Activated gamma-delta T cell (primary cell): Measurements from ENCODE around the gene PDE4DIP.
"Not testable (repeated sequence)": the region's sequence is repeated elsewhere in the genome, so short reads cannot be mapped to it uniquely, and the experiment has no call there.

Source experiments
- DNase-seq: peaks from one replicate; lab custom pipeline; 2025; lab: John Stamatoyannopoulos, UW
- total RNA-seq, 2 donors: gene quantifications; one replicate each; lab custom pipeline; 2026; lab: John Stamatoyannopoulos, UW

Gene PDE4DIP
- total RNA-seq: 121 to 163 reads per million in 2 donors

DNA sequence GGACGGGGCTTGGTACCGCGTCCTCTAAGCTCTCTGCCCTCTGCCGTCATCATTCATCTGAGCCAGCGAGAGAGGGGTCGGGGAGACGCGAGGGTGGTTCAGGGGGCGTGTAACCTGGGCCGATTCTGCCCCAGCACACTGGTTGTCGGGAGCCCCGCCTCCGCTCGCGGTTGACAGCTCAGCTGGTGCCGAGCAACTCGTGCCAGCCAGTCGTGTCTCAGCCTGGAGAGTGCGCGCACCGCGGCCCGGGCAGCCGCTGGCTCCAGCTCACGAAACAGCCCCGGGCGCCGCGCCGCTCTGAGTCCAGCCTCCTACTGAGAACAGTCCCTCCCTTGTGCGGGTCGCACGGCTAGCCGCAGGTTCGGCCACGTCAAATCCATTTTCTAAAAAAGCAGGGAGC, at the start of gene PDE4DIP:
Gene PDE4DIP, plus strand, starts transcription at position 209 of the 400 bp plus-strand sequence. CDS start 347 bp downstream, outside the sequence.
- DNase-seq: not testable (repeated sequence)

DNA sequence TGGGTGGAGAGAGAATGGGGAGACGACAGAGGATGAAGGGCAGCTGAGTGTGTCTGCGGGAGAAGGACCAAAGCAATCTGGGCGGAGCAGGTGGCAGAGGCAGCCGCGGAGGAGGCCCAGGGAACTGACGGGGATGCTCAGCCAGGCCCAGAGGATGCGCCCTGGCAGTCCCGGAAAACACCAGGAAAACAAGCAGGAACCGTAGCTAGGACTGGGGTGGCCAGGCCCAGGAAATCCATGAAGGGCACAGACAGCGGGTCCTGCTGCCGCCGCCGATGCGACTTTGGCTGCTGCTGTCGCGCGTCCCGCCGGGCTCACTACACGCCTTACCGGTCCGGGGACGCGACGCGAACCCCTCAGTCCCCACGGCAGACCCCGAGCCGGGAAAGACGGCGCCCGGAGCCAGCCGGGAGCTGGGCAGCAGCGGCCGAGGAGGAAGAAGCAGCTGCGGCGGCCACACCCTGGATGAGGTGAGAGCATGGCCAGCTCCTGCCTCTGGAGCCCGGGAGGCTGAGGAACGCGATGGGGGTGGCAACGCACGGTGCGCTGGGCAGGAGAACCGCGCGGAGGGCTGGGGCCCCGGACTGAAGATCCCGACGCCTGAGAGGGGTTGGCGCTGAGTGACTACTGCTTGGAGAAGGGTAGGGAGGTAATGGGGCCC, 35.8 kb upstream of the PDE4DIP start:
- DNase-seq: not testable (repeated sequence)

GRCh38 chr1:148808929-148809283, 35.3 kb upstream of the PDE4DIP start:
- DNase-seq: not testable (repeated sequence)

- not testable (repeated sequence) for DNase-seq
Observed at GRCh38 chr1:148822180-148822579, 22.0 kb upstream of the PDE4DIP start.

DNA sequence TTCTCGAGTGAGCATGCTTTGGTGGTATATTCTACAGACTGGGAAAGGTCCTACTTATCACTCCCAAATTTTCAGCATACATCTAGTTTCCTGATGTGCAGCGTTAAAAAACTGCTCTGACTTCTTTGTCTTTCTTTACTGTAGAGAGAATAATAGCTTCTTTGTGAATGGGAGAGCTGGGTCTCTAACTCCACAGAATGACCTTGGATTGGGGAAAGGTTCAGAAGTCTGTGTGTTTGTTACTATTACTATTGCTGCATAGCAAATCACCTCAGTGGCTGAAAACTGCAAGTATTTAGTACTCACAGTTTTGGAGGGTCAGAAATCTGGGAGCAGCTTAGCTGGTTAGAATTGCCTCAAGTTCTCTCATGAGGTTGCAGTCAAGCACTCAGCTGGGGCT, 20.4 kb upstream of the PDE4DIP start:
- not testable (repeated sequence) for DNase-seq

GRCh38 chr1:148825029-148825428, 19.2 kb upstream of the PDE4DIP start:
- not testable (repeated sequence) for DNase-seq

GRCh38 chr1:148828531-148828930, 15.7 kb upstream of the PDE4DIP start:
- DNase-seq: not testable (repeated sequence)

GRCh38 chr1:148828962-148829361, 15.3 kb upstream of the PDE4DIP start:
- not testable (repeated sequence) for DNase-seq

- DNase-seq: not testable (repeated sequence)
Observed at GRCh38 chr1:148829365-148829764, 14.9 kb upstream of the PDE4DIP start.

DNA sequence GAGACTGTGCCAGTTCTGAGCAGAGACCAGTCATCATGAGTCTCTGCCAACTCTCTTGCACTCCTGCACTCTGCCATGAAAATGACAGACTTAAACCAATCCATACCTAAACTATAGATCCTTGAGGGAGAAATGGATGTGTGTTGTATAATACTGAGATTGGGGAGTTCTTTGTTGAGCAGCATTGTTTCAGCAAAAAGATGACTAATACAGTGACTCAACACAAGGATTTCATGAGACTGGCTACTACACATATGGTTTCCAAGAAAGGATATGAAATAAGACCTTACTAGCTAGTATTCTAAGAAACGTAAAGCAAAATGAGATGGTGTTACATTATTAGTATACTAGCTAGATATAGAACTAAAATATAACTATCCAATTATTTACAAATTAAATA, 3.0 kb upstream of the PDE4DIP start:
- not testable (repeated sequence) for DNase-seq

GRCh38 chr1:148844651-148845050, 423 bp downstream of the PDE4DIP start:
- not testable (repeated sequence) for DNase-seq

DNA sequence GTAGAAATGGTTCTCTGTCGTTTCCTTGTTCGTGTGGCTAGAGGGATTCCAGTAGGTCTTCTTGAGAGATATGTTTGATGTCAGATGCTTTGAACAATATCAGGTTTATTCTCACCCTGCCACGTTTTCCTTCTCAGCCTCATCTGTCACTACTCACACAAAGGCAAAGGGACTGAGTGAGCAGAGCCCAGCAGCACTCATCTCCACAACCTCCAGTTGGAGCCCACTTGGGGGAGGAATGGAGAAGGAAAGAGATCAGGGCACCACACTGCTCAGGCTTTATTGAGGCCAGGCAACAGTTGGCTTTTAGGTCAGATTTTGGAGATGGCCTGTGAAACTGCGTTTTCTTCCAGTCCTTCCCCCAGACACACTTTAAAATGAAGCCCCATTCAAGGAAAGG, 840 bp downstream of the PDE4DIP start:
- DNase-seq: not testable (repeated sequence)

- DNase-seq: not testable (repeated sequence)
Observed at GRCh38 chr1:148850347-148850746, 6.1 kb downstream of the PDE4DIP start.

DNA sequence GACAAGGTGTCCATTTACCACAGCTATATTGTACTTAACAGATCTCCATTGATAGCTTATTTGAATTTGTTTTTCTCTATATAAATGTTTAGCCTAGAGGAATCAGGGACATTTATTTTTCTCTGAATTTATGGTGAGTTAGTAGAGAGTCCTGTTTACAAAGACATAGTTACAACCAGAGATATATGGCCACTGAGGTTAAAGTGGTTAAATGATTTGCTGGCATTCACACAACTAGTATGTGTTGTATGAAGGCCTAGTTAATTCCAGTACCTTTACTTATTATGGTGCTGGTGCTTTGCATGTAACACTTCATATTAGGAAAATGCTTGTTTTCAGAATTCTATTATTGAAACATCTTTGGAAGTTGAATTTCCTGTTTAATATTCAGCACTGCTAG, 6.6 kb downstream of the PDE4DIP start:
- not testable (repeated sequence) for DNase-seq

GRCh38 chr1:148851684-148852083, 7.5 kb downstream of the PDE4DIP start:
- not testable (repeated sequence) for DNase-seq

DNA sequence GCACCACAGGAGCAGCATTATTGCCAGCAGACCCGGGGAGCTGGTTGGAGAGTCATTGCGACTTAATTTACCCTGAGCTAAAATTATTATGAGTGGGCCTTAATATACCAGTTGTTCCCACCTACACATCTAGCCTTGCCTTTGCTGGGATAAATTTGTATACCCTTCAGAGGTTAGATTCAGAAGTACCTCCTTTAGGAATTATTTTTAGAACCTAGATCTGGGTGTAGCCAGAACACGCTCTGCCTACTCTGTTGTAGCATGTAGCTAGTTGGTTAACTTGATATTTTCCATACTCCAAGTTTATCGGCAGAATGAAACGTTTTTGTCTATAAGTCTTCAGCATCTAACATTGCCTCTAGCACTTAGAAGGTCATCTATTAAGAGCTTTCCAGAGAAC, 9.1 kb downstream of the PDE4DIP start:
- not testable (repeated sequence) for DNase-seq

GRCh38 chr1:148854063-148854462, 9.8 kb downstream of the PDE4DIP start:
- DNase-seq: not testable (repeated sequence)

DNA sequence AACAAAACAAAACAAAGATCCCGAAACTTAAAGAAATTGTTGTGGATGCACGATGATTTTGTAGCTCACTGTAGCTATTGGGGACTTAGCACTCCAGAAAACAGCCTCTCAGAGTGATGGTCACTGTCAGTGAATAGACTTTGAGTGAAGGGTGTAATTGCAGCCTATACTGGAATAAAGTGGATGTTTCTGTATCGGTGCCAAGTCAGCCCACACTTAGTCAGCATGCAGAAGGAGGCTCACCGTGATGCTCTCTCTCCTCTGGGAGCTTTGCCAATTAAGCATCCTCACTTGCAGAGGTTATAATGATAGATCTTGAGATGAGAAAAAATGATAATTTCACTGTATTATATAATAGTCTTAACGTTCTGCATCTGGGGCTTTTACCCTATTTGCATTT, 11.1 kb downstream of the PDE4DIP start:
- DNase-seq: not testable (repeated sequence)

- not testable (repeated sequence) for DNase-seq
Observed at GRCh38 chr1:148860049-148860448, 15.8 kb downstream of the PDE4DIP start.

GRCh38 chr1:148860579-148861259, 16.5 kb downstream of the PDE4DIP start:
- not testable (repeated sequence) for DNase-seq

DNA sequence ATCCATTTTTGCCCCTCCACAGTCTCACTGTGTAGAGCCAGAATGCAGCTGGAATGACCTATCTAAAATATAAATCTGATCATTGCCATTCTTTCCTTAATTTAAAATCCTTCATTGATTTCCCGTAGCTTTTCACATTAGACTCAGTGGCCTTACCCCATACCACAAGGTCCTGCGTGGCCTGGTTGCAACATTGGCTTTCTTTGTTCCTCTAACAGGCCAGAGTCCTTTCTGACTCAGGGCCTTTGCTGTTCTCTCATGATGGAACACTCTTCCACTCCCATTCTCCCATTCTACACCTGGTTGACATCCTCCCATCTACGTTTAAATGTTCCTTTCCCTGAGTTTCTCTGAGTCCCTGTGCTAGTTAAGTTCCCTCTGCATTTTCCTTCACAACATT, 18.4 kb downstream of the PDE4DIP start:
- not testable (repeated sequence) for DNase-seq

- DNase-seq: not testable (repeated sequence)
Observed at GRCh38 chr1:148868924-148869633, 24.9 kb downstream of the PDE4DIP start.

- DNase-seq: not testable (repeated sequence)
Observed at GRCh38 chr1:148869634-148869961, 25.4 kb downstream of the PDE4DIP start.
